SK-N-SH (cell line): ENCODE results near the gene ARGLU1. TPM values are rescaled to one million over a fixed set of nuclear protein-coding genes. Genes with fewer than 3 reads are reported as not detected.

Experiments
- CTCF ChIA-PET: fragments of 300-600, 350-600 bp; formaldehyde crosslinking; extraction: SDS; loops from one replicate; lab custom pipeline; 2021; lab: Yijun Ruan, JAX
- POLR2A ChIA-PET: fragments of 350-600 bp; sonication (Branson Sonifier 250); formaldehyde crosslinking; extraction: SDS; loops from one replicate; lab custom pipeline; 2020; ENCODE audit warnings: antibody characterized with exemption, inconsistent platforms; lab: Yijun Ruan, JAX
- DNase-seq: peaks from one replicate; pipeline ENCODE4 v3.0.0; 2012
- H2AFZ ChIP-seq: fragments of 200-600 bp; sonication (generic); 2 replicates; pipeline ENCODE4 v1.8.1; 2016; ENCODE audit warnings: antibody characterized with exemption, mild to moderate bottlenecking, low read depth
- H3F3A ChIP-seq: fragments of 200-600 bp; sonication (generic); replicated peaks from 2 replicates; pipeline ENCODE3; 2016; ENCODE audit warnings: antibody characterized with exemption, mild to moderate bottlenecking; ENCODE audit not compliant: insufficient read depth
- H3K27ac ChIP-seq, 2 experiments: fragments of 200-500 bp in 1 of 2; fragments of 200-600 bp in 1 of 2; sonication (Bioruptor generic) in 1 of 2; sonication (generic), shearing (Covaris generic) in 1 of 2; 2 replicates each; pipeline versions ENCODE4 v1.5.1 to v1.6.1; 2014 to 2016; ENCODE audit warnings: low read depth in 2 of 2, inconsistent platforms in 1 of 2, low read length in 1 of 2, mild to moderate bottlenecking in 1 of 2, mixed read lengths in 1 of 2
- H3K27me3 ChIP-seq: fragments of 200-600 bp; sonication (generic), shearing (Covaris generic); 2 replicates; pipeline ENCODE4 v1.6.1; 2016; ENCODE audit warnings: mixed run types; ENCODE audit not compliant: insufficient read depth
- H3K36me3 ChIP-seq, 2 experiments: fragments of 200-500 bp in 1 of 2; fragments of 200-600 bp in 1 of 2; sonication (Bioruptor generic) in 1 of 2; sonication (generic) in 1 of 2; replicated peaks in 1 of 2; 2 replicates each; pipeline versions ENCODE3 to v1.5.1; 2014 to 2016; ENCODE audit warnings: low read length in 1 of 2, mild to moderate bottlenecking in 1 of 2; ENCODE audit not compliant: insufficient read depth in 2 of 2, control insufficient read depth in 1 of 2
- H3K4me1 ChIP-seq, 2 experiments: fragments of 200-500 bp in 1 of 2; fragments of 200-600 bp in 1 of 2; sonication (Bioruptor generic) in 1 of 2; sonication (generic), shearing (Covaris generic) in 1 of 2; 2 replicates each; pipeline versions ENCODE4 v1.5.1 to v1.6.1; 2014 to 2016; ENCODE audit warnings: low read depth in 1 of 2, low read length in 1 of 2, mixed run types in 1 of 2; ENCODE audit not compliant: insufficient read depth in 2 of 2, control insufficient read depth in 1 of 2
- H3K4me2 ChIP-seq: fragments of 200-600 bp; sonication (generic), shearing (Covaris generic); 2 replicates; pipeline ENCODE4 v1.6.1; 2017; ENCODE audit warnings: mixed run types
- H3K4me3 ChIP-seq, 2 experiments: fragments of 200-500 bp in 1 of 2; fragments of 200-600 bp in 1 of 2; sonication (Bioruptor generic) in 1 of 2; sonication (generic), shearing (Covaris generic) in 1 of 2; 2 replicates each; pipeline versions ENCODE4 v1.5.1 to v1.8.1; 2014 to 2016; ENCODE audit warnings: low read depth in 2 of 2, inconsistent platforms in 1 of 2, low read length in 1 of 2, mild to moderate bottlenecking in 1 of 2, mixed read lengths in 1 of 2, moderate library complexity in 1 of 2
- H3K79me2 ChIP-seq: fragments of 200-600 bp; sonication (generic); 2 replicates; pipeline ENCODE4 v1.8.1; 2017; ENCODE audit warnings: mild to moderate bottlenecking; ENCODE audit not compliant: insufficient read depth
- H3K9ac ChIP-seq: fragments of 200-600 bp; sonication (generic); 2 replicates; pipeline ENCODE4 v1.6.1; 2017; ENCODE audit warnings: mixed run types
- H3K9me2 ChIP-seq: fragments of 200-600 bp; sonication (generic); 2 replicates; pipeline ENCODE4 v1.6.1; 2017; ENCODE audit warnings: mixed run types
- H3K9me3 ChIP-seq: fragments of 200-600 bp; sonication (generic); 2 replicates; pipeline ENCODE4 v1.6.1; 2017; ENCODE audit warnings: mixed run types, mild to moderate bottlenecking, moderate library complexity
- H4K20me1 ChIP-seq: fragments of 200-600 bp; sonication (generic); 2 replicates; pipeline ENCODE4 v1.6.1; 2017; ENCODE audit warnings: mild to moderate bottlenecking, mixed run types; ENCODE audit not compliant: insufficient read depth
- CHD2 ChIP-seq: fragments of 150-350 bp; IDR thresholded peaks from 2 replicates; pipeline ENCODE4 v1.6.1; 2018; ENCODE audit warnings: low read length; ENCODE audit not compliant: partially characterized antibody
- EZH2phosphoT487 ChIP-seq: fragments of 200-600 bp; sonication (generic); IDR thresholded peaks from 2 replicates; pipeline ENCODE4 v1.6.1; 2017; ENCODE audit warnings: low read depth, mixed run types, mild to moderate bottlenecking, antibody characterized with exemption, moderate library complexity, borderline replicate concordance
- FOXJ3 ChIP-seq: sonication (generic); formaldehyde crosslinking; IDR thresholded peaks from 2 replicates; pipeline ENCODE4 v1.5.1; 2020; ENCODE audit warnings: mild to moderate bottlenecking, missing genetic modification reagents
- FOXM1 ChIP-seq: IDR thresholded peaks from 2 replicates; pipeline ENCODE4 v1.4.0; 2012; ENCODE audit warnings: low read depth, mild to moderate bottlenecking
- GATA2 ChIP-seq: sonication (generic); formaldehyde crosslinking; IDR thresholded peaks from 2 replicates; pipeline ENCODE4 v1.5.0; 2020; ENCODE audit warnings: mild to moderate bottlenecking, missing genetic modification reagents
- JUND ChIP-seq: IDR thresholded peaks from 2 replicates; pipeline ENCODE4 v1.4.0; 2012
- MAX ChIP-seq: IDR thresholded peaks from 2 replicates; pipeline ENCODE4 v1.4.0; 2012; ENCODE audit warnings: low read depth
- MEF2A ChIP-seq: IDR thresholded peaks from 2 replicates; pipeline ENCODE4 v1.4.0; 2012; ENCODE audit warnings: low read depth, borderline replicate concordance
- NFIC ChIP-seq: IDR thresholded peaks from 2 replicates; pipeline ENCODE4 v1.4.0; 2012; ENCODE audit warnings: borderline replicate concordance
- NRF1 ChIP-seq: IDR thresholded peaks from 2 replicates; pipeline ENCODE4 v1.6.1; 2012; ENCODE audit warnings: low read depth, mild to moderate bottlenecking, low read length
- PBX3 ChIP-seq: IDR thresholded peaks from 2 replicates; pipeline ENCODE4; 2012
- POLR2AphosphoS5 ChIP-seq: IDR thresholded peaks from 2 replicates; pipeline ENCODE4 v1.6.1; 2012; ENCODE audit warnings: low read depth, low read length
- RCOR1 ChIP-seq: fragments of 150-350 bp; IDR thresholded peaks from 2 replicates; pipeline ENCODE4 v1.6.1; 2017; ENCODE audit warnings: antibody characterized with exemption, low read length
- REST ChIP-seq: IDR thresholded peaks from 2 replicates; pipeline ENCODE4 v1.6.1; 2012; ENCODE audit warnings: mild to moderate bottlenecking, low read depth, low read length, moderate library complexity
- RFX5 ChIP-seq: IDR thresholded peaks from 2 replicates; pipeline ENCODE4 v1.6.1; 2012; ENCODE audit warnings: mild to moderate bottlenecking, improper control_type of control experiment, low read length
- RXRA ChIP-seq: IDR thresholded peaks from 2 replicates; pipeline ENCODE4 v1.4.0; 2012; ENCODE audit warnings: low read depth, mild to moderate bottlenecking, borderline replicate concordance
- SIN3A ChIP-seq: IDR thresholded peaks from 2 replicates; pipeline ENCODE4 v1.6.1; 2012; ENCODE audit warnings: low read depth, mild to moderate bottlenecking, low read length, moderate library complexity, borderline replicate concordance
- SMC3 ChIP-seq: IDR thresholded peaks from 2 replicates; pipeline ENCODE4 v1.6.1; 2012; ENCODE audit warnings: low read depth, low read length, improper control_type of control experiment
- TCF12 ChIP-seq: IDR thresholded peaks from 2 replicates; pipeline ENCODE4 v1.4.0; 2012
- USF1 ChIP-seq: IDR thresholded peaks from 2 replicates; pipeline ENCODE4 v1.4.0; 2012; ENCODE audit warnings: low read depth, borderline replicate concordance
- ZBTB33 ChIP-seq: IDR thresholded peaks from 2 replicates; pipeline ENCODE4 v1.4.0; 2012; ENCODE audit warnings: low read depth, borderline replicate concordance
- WGBS: methylation state at CpG from one replicate; pipeline ENCODE4 v1.1.6; 2017; ENCODE audit warnings: low lambda C conversion rate; 5-methylcytosine and 5-hydroxymethylcytosine counted together
- polyA plus RNA-seq, 3 experiments: library from polyadenylated mRNA; depleted of rRNA; stranded (reverse); fragments of >200 nt; gene quantifications; 2 replicates each; pipeline ENCODE4 v1.2.3, GENCODE V29; 2012

ARGLU1 gene
- polyA plus RNA-seq, 1 of the 3 experiments (the other 2 are of a cell fraction) = 101 TPM

- TF ChIP-seq PBX3 = no peak
- TF ChIP-seq NRF1 = no peak
- no peak for TF ChIP-seq CHD2
- no peak for TF ChIP-seq RFX5
- no peak for TF ChIP-seq REST
- TF ChIP-seq MEF2A = no peak
- TF ChIP-seq POLR2AphosphoS5 = no peak
- no peak for TF ChIP-seq SMC3
- TF ChIP-seq RCOR1 = no peak
- no peak for TF ChIP-seq TCF12
- no peak for TF ChIP-seq MAX
- TF ChIP-seq FOXM1 = no peak
- TF ChIP-seq GATA2 = no peak
- TF ChIP-seq, all 33 proteins: peak for 0
- Histone ChIP-seq H3K36me3 (peaks cover 17 to 31% of the 10 kb centered on the region in 2 experiments), H3K4me1 (peaks cover 12% of the 10 kb centered on the region in 2 experiments; a peak in 3 of 4 replicates), H3F3A (peaks cover 6% of the 10 kb centered on the region), H3K79me2 (peaks cover 98% of the 10 kb centered on the region), H4K20me1 (peaks cover 89% of the 10 kb centered on the region), H3K4me3 (no peak overlapping the region), H3K27me3 (no peaks in the 10 kb centered on the region), H3K9me2 (no peaks in the 10 kb centered on the region), H3K27ac (no peak overlapping the region), H3K9me3 (no peaks in the 10 kb centered on the region), H3K9ac (no peak overlapping the region), H3K4me2 (no peak overlapping the region), H2AFZ (no peak overlapping the region)
- DNase-seq = no peak
- 97% methylated on average over 2 of the region's 6 CpGs for WGBS
- POLR2A ChIA-PET = no interaction called here
- CTCF ChIA-PET = interaction anchor here (2.6 kb wide), 1 partner anchor 25 kb away, joined by 8 read pairs; no protein-coding TSS in a partner anchor
Measured at GRCh38 chr13:106561551-106562170, 6.3 kb downstream of the ARGLU1 start.

GRCh38 chr13:106560821-106561220 lies 7.1 kb downstream of the ARGLU1 start:
- peaks cover 25 to 39% of the 10 kb centered on the region in 2 experiments for H3K36me3 ChIP-seq
- H3F3A ChIP-seq = peaks cover 14% of the 10 kb centered on the region
- peaks cover 98% of the 10 kb centered on the region for H3K79me2 ChIP-seq
- WGBS = 68% methylated on average over 1 of the region's 1 CpG
- H3K27me3 ChIP-seq = no peaks in the 10 kb centered on the region
- no peaks in the 10 kb centered on the region for H3K9me2 ChIP-seq
- no peak overlapping the region for H3K4me3 ChIP-seq
- H4K20me1 ChIP-seq = peaks cover 82% of the 10 kb centered on the region
- no peak overlapping the region for H3K9ac ChIP-seq
- no peak for DNase-seq
- ChIA-PET POLR2A (no interaction called here), CTCF (interaction anchor here (2.6 kb wide), 1 partner anchor 24 kb away, joined by 8 read pairs; no protein-coding TSS in a partner anchor)
- no peak overlapping the region for H3K4me2 ChIP-seq
- peaks cover 12% of the 10 kb centered on the region in 2 experiments; a peak in 3 of 4 replicates for H3K4me1 ChIP-seq
- H2AFZ ChIP-seq = no peak overlapping the region
- no peak overlapping the region for H3K27ac ChIP-seq
- H3K9me3 ChIP-seq = no peaks in the 10 kb centered on the region
- no peak for TF ChIP-seq POLR2AphosphoS5
- no peak for TF ChIP-seq SIN3A
- no peak for TF ChIP-seq EZH2phosphoT487
- no peak for TF ChIP-seq NFIC
- no peak for TF ChIP-seq GATA2
- TF ChIP-seq FOXJ3 (CRISPR knock-in tag) = no peak
- TF ChIP-seq USF1 = no peak
- no peak for TF ChIP-seq RFX5
- no peak for TF ChIP-seq RXRA
- no peak for TF ChIP-seq ZBTB33
- TF ChIP-seq JUND = no peak
